Loucy (cell line): ENCODE results near the gene CXXC5.

Experiments used
- H2AFZ ChIP-seq: fragments of 200-600 bp; sonication (generic); 2 replicates; pipeline ENCODE4 v1.6.0; 2016; ENCODE audit warnings: antibody characterized with exemption, mild to moderate bottlenecking, low read length, moderate library complexity
- H3F3A ChIP-seq: fragments of 200-600 bp; 2 replicates; pipeline ENCODE4 v1.6.0; 2016; ENCODE audit warnings: antibody characterized with exemption, low read depth, mild to moderate bottlenecking
- H3K27me3 ChIP-seq: fragments of 200-600 bp; sonication (generic); 2 replicates; pipeline ENCODE4 v1.6.1; 2014; ENCODE audit warnings: low read length, mild to moderate bottlenecking; ENCODE audit not compliant: insufficient read depth, poor library complexity, severe bottlenecking
- H3K36me3 ChIP-seq: fragments of 200-600 bp; sonication (generic); 2 replicates; pipeline ENCODE4 v1.6.1; 2016; ENCODE audit warnings: low read length; ENCODE audit not compliant: insufficient read depth
- H3K4me1 ChIP-seq: fragments of 200-600 bp; sonication (generic); 2 replicates; pipeline ENCODE4 v1.5.1; 2014; ENCODE audit warnings: low read length, mild to moderate bottlenecking; ENCODE audit not compliant: insufficient read depth, poor library complexity, severe bottlenecking
- H3K4me2 ChIP-seq: fragments of 200-600 bp; sonication (generic); 2 replicates; pipeline ENCODE4 v1.6.0; 2014; ENCODE audit warnings: antibody characterized with exemption, low read length, low read depth, mild to moderate bottlenecking; ENCODE audit not compliant: poor library complexity, severe bottlenecking
- H3K4me3 ChIP-seq: fragments of 200-600 bp; sonication (generic); 2 replicates; pipeline ENCODE4 v1.5.1; 2014; ENCODE audit warnings: low read length, mild to moderate bottlenecking, mixed read lengths; ENCODE audit not compliant: poor library complexity, severe bottlenecking
- H3K79me2 ChIP-seq: fragments of 200-600 bp; sonication (generic); 2 replicates; pipeline ENCODE4 v1.6.1; 2014; ENCODE audit warnings: low read length; ENCODE audit not compliant: insufficient read depth
- H3K9ac ChIP-seq: fragments of 200-600 bp; sonication (generic); 2 replicates; pipeline ENCODE4 v1.6.0; 2014; ENCODE audit warnings: mild to moderate bottlenecking, low read depth, low read length, moderate library complexity; ENCODE audit not compliant: poor library complexity, severe bottlenecking
- H3K9me2 ChIP-seq: fragments of 200-600 bp; sonication (generic); replicated peaks from 2 replicates; pipeline ENCODE4 v1.6.1; 2016; ENCODE audit warnings: low read depth, low read length, mixed read lengths
- H3K9me3 ChIP-seq: fragments of 200-600 bp; sonication (generic); 2 replicates; pipeline ENCODE4 v1.6.1; 2014; ENCODE audit warnings: mild to moderate bottlenecking, antibody characterized with exemption, low read length, low read depth; ENCODE audit not compliant: insufficient read depth
- H4K20me1 ChIP-seq: fragments of 200-600 bp; sonication (generic); 2 replicates; pipeline ENCODE4 v1.6.0; 2014; ENCODE audit warnings: antibody characterized with exemption, low read length, mild to moderate bottlenecking; ENCODE audit not compliant: insufficient read depth, poor library complexity, severe bottlenecking
- CTCF ChIP-seq: fragments of 200-600 bp; sonication (generic); conservative IDR thresholded peaks from 2 replicates; pipeline ENCODE4 v1.5.1; 2014; ENCODE audit warnings: mild to moderate bottlenecking, antibody characterized with exemption, low read length
- EZH2phosphoT487 ChIP-seq: fragments of 200-600 bp; IDR thresholded peaks from 2 replicates; pipeline ENCODE4 v1.6.1; 2018; ENCODE audit warnings: antibody characterized with exemption, mild to moderate bottlenecking, moderate library complexity, borderline replicate concordance

Gene CXXC5

GRCh38 chr5:139638090-139638735, 9.9 kb upstream of the CXXC5 start:
- H3K27me3 ChIP-seq, result no peaks in the 10 kb centered on the region
- H3F3A ChIP-seq, result 0 out of 2 replicates have a peak, but pooled peaks cover 4% of the 10 kb centered on the region
- H4K20me1 ChIP-seq, result no peaks in the 10 kb centered on the region
- no peaks in the 10 kb centered on the region for H3K9me2 ChIP-seq
- peaks cover 37% of the 10 kb centered on the region for H3K79me2 ChIP-seq
- H3K4me2 ChIP-seq, result peak overlapping the region; percentile 80
- H3K9ac ChIP-seq, result peak overlapping the region; percentile 73
- no peak overlapping the region for H2AFZ ChIP-seq
- no peaks in the 10 kb centered on the region for H3K9me3 ChIP-seq
- peaks cover 57% of the 10 kb centered on the region for H3K4me1 ChIP-seq
- TF ChIP-seq EZH2phosphoT487 (no peak), CTCF (no peak)
- no peaks in the 10 kb centered on the region for H3K36me3 ChIP-seq
- H3K4me3 ChIP-seq, result peak overlapping the region; percentile 79

GRCh38 chr5:139638736-139639618, 9.2 kb upstream of the CXXC5 start:
- Histone ChIP-seq H4K20me1 (no peaks in the 10 kb centered on the region), H3K4me1 (peaks cover 61% of the 10 kb centered on the region), H3F3A (0 out of 2 replicates have a peak, but pooled peaks cover 4% of the 10 kb centered on the region), H3K9ac (peak overlapping the region; percentile 73), H3K9me3 (no peaks in the 10 kb centered on the region), H2AFZ (no peak overlapping the region), H3K4me2 (peak overlapping the region; percentile 80), H3K27me3 (no peaks in the 10 kb centered on the region), H3K9me2 (no peaks in the 10 kb centered on the region), H3K36me3 (no peaks in the 10 kb centered on the region), H3K79me2 (peaks cover 37% of the 10 kb centered on the region), H3K4me3 (peak overlapping the region; percentile 79)
- no peak for TF ChIP-seq EZH2phosphoT487
- no peak for TF ChIP-seq CTCF

GRCh38 chr5:139639619-139640380, 8.3 kb upstream of the CXXC5 start:
- H3K4me1 ChIP-seq, result peaks cover 69% of the 10 kb centered on the region
- H3K27me3 ChIP-seq, result no peaks in the 10 kb centered on the region
- no peak for TF ChIP-seq EZH2phosphoT487
- no peak for TF ChIP-seq CTCF
- peak overlapping the region; percentile 5 for H3K4me3 ChIP-seq
- H3K9me3 ChIP-seq, result no peaks in the 10 kb centered on the region
- peak overlapping the region; percentile 73 for H3K9ac ChIP-seq
- 0 out of 2 replicates have a peak, but pooled peaks cover 4% of the 10 kb centered on the region for H3F3A ChIP-seq
- no peak overlapping the region for H2AFZ ChIP-seq
- H3K4me2 ChIP-seq, result peak overlapping the region; percentile 80
- no peaks in the 10 kb centered on the region for H3K9me2 ChIP-seq
- no peaks in the 10 kb centered on the region for H4K20me1 ChIP-seq
- H3K36me3 ChIP-seq, result no peaks in the 10 kb centered on the region
- peaks cover 36% of the 10 kb centered on the region for H3K79me2 ChIP-seq
